OCI-LY1 (cell line): ENCODE results near the gene PROC.

ENCODE experiments used
- EZH2 ChIP-seq: fragments of 200-600 bp; sonication (generic), shearing (Covaris generic); IDR thresholded peaks from 2 replicates; pipeline ENCODE4 v1.8.0; 2017; ENCODE audit warnings: borderline replicate concordance, mixed run types, mild to moderate bottlenecking, antibody characterized with exemption, low read length, moderate library complexity, mixed read lengths
- TF ChIP-seq, protein P1 (sequence below): fragments of 200-600 bp; sonication (generic), shearing (Covaris generic); IDR thresholded peaks from 2 replicates; pipeline ENCODE4 v1.5.1; 2017; ENCODE audit warnings: mild to moderate bottlenecking, antibody characterized with exemption, low read length, moderate library complexity, mixed read lengths

DNA sequence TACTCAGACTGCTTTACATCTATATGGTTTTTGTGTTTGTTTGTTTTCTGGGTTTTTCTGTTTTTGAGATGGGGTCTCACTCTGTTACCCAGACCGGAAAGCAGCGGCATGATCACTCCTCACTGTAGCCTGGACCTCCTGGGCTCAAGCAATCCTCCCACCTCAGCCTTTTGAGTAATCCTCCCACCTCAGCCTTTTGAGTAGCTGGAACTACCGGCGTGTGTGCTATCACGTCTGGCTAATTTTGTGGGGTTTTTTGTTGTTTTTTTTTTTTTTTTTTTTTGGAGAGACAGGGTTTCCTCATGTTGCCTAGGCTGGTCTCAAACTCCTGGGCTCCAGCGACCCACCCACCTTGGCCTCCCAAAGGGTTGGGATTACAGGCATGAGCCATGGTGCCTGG, 39.5 kb upstream of the PROC start:
- TF ChIP-seq, protein P1, sequence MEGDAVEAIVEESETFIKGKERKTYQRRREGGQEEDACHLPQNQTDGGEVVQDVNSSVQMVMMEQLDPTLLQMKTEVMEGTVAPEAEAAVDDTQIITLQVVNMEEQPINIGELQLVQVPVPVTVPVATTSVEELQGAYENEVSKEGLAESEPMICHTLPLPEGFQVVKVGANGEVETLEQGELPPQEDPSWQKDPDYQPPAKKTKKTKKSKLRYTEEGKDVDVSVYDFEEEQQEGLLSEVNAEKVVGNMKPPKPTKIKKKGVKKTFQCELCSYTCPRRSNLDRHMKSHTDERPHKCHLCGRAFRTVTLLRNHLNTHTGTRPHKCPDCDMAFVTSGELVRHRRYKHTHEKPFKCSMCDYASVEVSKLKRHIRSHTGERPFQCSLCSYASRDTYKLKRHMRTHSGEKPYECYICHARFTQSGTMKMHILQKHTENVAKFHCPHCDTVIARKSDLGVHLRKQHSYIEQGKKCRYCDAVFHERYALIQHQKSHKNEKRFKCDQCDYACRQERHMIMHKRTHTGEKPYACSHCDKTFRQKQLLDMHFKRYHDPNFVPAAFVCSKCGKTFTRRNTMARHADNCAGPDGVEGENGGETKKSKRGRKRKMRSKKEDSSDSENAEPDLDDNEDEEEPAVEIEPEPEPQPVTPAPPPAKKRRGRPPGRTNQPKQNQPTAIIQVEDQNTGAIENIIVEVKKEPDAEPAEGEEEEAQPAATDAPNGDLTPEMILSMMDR = no peak
- TF ChIP-seq EZH2 = no peak
